Measurements from ENCODE around the gene BCL2. TPM values are rescaled to one million over a fixed set of nuclear protein-coding genes. Genes with fewer than 3 reads are reported as not detected.

Gene BCL2
- total RNA-seq, 1 experiment from 2014 or later, result 2.5 TPM

GRCh38 chr18:63265326-63265725, 54.2 kb downstream of the BCL2 start:
- ChIA-PET RAD21 (ENCODE audit: low non-redundant PET in 1 of 2, low total read pairs in 2 of 2, uncharacterized antibody in 2 of 2, unreplicated experiment in 2 of 2) (no interaction called here), CTCF (no interaction called here), POLR2A (no interaction called here)
- TF ChIP-seq CEBPB (IDR thresholded peaks at IDR 0.05; ENCODE audit: low read depth) (no peak), SP1 (IDR thresholded peaks at IDR 0.05; ENCODE audit: low read depth) (no peak), CBX3 (IDR thresholded peaks at IDR 0.05; ENCODE audit: low read depth) (no peak), RAD21 (IDR thresholded peaks at IDR 0.05; ENCODE audit: low read depth) (no peak), ZFX (IDR thresholded peaks at IDR 0.05) (no peak), EGR1 (IDR thresholded peaks at IDR 0.05; ENCODE audit: low read depth) (no peak), POLR2A (IDR thresholded peaks at IDR 0.05; ENCODE audit: borderline replicate concordance, extremely low read depth, insufficient read depth, insufficient read length) (no peak), POLR2AphosphoS5 (IDR thresholded peaks at IDR 0.05; ENCODE audit: low read depth, low read length) (no peak)
- no peaks in the 10 kb centered on the region for H3K9me3 ChIP-seq (ENCODE audit: control insufficient read depth in 1 of 2, insufficient read depth in 1 of 2, low read depth in 1 of 2, low read length in 2 of 2)
- no peak overlapping the region for H3K4me2 ChIP-seq (ENCODE audit: low read length)
- H4K20me1 ChIP-seq (ENCODE audit: insufficient read depth), result no peaks in the 10 kb centered on the region
- H3K9me2 ChIP-seq (ENCODE audit: insufficient read depth), result no peaks in the 10 kb centered on the region
- no TSS peak for BruUV-seq (replicated peaks)
- ATAC-seq, result no peak
- intact Hi-C loops (cut with micrococcal nuclease), result no loop called here
- 0 out of 2 replicates have a peak, but pooled peaks cover 3% of the 10 kb centered on the region for H3K27me3 ChIP-seq (ENCODE audit: insufficient read depth, low read length)
- no peaks in the 10 kb centered on the region for H3K79me2 ChIP-seq (ENCODE audit: insufficient read depth, low read length)
- no peak overlapping the region for H3K27ac ChIP-seq (ENCODE audit: low read depth, low read length)
- DNase-seq (ENCODE audit: low read depth, low spot score), result no peak
- H2AFZ ChIP-seq (ENCODE audit: low read depth, low read length, poor library complexity, severe bottlenecking), result no peak overlapping the region
- H3K36me3 ChIP-seq (ENCODE audit: control insufficient read depth in 1 of 2, insufficient read depth in 2 of 2, low read length in 2 of 2), result no peaks in the 10 kb centered on the region
- H3K4me3 ChIP-seq (replicated peaks in 1 of 2; ENCODE audit: low read depth in 1 of 2, low read length in 2 of 2), result no peak overlapping the region
- no peak overlapping the region for H3K9ac ChIP-seq (ENCODE audit: low read length)
- no peaks in the 10 kb centered on the region for H3K4me1 ChIP-seq (ENCODE audit: control insufficient read depth in 1 of 2, insufficient read depth in 2 of 2, low read length in 2 of 2)

GRCh38 chr18:63264871-63265270, 54.7 kb downstream of the BCL2 start:
- intact Hi-C loops (cut with micrococcal nuclease), result no loop called here
- H3K27ac ChIP-seq (ENCODE audit: low read depth, low read length), result no peak overlapping the region
- ATAC-seq, result no peak
- H3K79me2 ChIP-seq (ENCODE audit: insufficient read depth, low read length), result no peaks in the 10 kb centered on the region
- no peaks in the 10 kb centered on the region for H4K20me1 ChIP-seq (ENCODE audit: insufficient read depth)
- H3K36me3 ChIP-seq (ENCODE audit: control insufficient read depth in 1 of 2, insufficient read depth in 2 of 2, low read length in 2 of 2), result no peaks in the 10 kb centered on the region
- H3K9me2 ChIP-seq (ENCODE audit: insufficient read depth), result no peaks in the 10 kb centered on the region
- RAD21 ChIA-PET (ENCODE audit: low non-redundant PET in 1 of 2, low total read pairs in 2 of 2, uncharacterized antibody in 2 of 2, unreplicated experiment in 2 of 2), result no interaction called here
- TF ChIP-seq YY1 (IDR thresholded peaks at IDR 0.05; ENCODE audit: extremely low read depth, insufficient replicate concordance, low read depth, low read length), result no peak
- TF ChIP-seq CTCF (IDR thresholded peaks at IDR 0.05 in 2 of 3, conservative IDR thresholded peaks at IDR 0.05 in 1 of 3; ENCODE audit: borderline replicate concordance in 1 of 3, insufficient read depth in 1 of 3, low read depth in 2 of 3, low read length in 2 of 3), result no peak
- TF ChIP-seq EZH2phosphoT487 (IDR thresholded peaks at IDR 0.05; ENCODE audit: borderline replicate concordance), result no peak
- no peak for TF ChIP-seq ZFX (IDR thresholded peaks at IDR 0.05)
- no peak for TF ChIP-seq SP1 (IDR thresholded peaks at IDR 0.05; ENCODE audit: low read depth)
- no peak for TF ChIP-seq POLR2AphosphoS5 (IDR thresholded peaks at IDR 0.05; ENCODE audit: low read depth, low read length)
- no peak for TF ChIP-seq POLR2A (IDR thresholded peaks at IDR 0.05; ENCODE audit: borderline replicate concordance, extremely low read depth, insufficient read depth, insufficient read length)
- no peak for TF ChIP-seq CEBPB (IDR thresholded peaks at IDR 0.05; ENCODE audit: low read depth)
- TF ChIP-seq EZH2 (IDR thresholded peaks at IDR 0.05), result no peak
- TF ChIP-seq EGR1 (IDR thresholded peaks at IDR 0.05; ENCODE audit: low read depth), result no peak
- no peak for TF ChIP-seq ELF1 (IDR thresholded peaks at IDR 0.05; ENCODE audit: borderline replicate concordance, low read depth)
- TF ChIP-seq MAX (IDR thresholded peaks at IDR 0.05), result no peak
- no peak for TF ChIP-seq SRF (IDR thresholded peaks at IDR 0.05; ENCODE audit: low read depth)
- H3K4me2 ChIP-seq (ENCODE audit: low read length), result no peak overlapping the region
- H3K4me1 ChIP-seq (ENCODE audit: control insufficient read depth in 1 of 2, insufficient read depth in 2 of 2, low read length in 2 of 2), result no peaks in the 10 kb centered on the region
- CTCF ChIA-PET, result no interaction called here
- POLR2A ChIA-PET, result no interaction called here
- H3K4me3 ChIP-seq (replicated peaks in 1 of 2; ENCODE audit: low read depth in 1 of 2, low read length in 2 of 2), result no peak overlapping the region
- no peak for DNase-seq (ENCODE audit: low read depth, low spot score)
- no peaks in the 10 kb centered on the region for H3K9me3 ChIP-seq (ENCODE audit: control insufficient read depth in 1 of 2, insufficient read depth in 1 of 2, low read depth in 1 of 2, low read length in 2 of 2)
- H3K27me3 ChIP-seq (ENCODE audit: insufficient read depth, low read length), result 0 out of 2 replicates have a peak, but pooled peaks cover 3% of the 10 kb centered on the region
- no peak overlapping the region for H2AFZ ChIP-seq (ENCODE audit: low read depth, low read length, poor library complexity, severe bottlenecking)
- no TSS peak for BruUV-seq (replicated peaks)
- H3K9ac ChIP-seq (ENCODE audit: low read length), result no peak overlapping the region
